Activated CD4-positive, alpha-beta T cell treated with anti-CD3 and anti-CD28 coated beads for 36 hours (primary cell): Measurements from ENCODE around the gene SIX1. TPM values are rescaled to one million over a fixed set of nuclear protein-coding genes. Genes with fewer than 3 reads are reported as not detected.

Source experiments
- ATAC-seq: fragments of 200-7000 bp; cut with Tn5 transposase; one replicate; pipeline ENCODE4 v1.10.0; 2021; ENCODE audit warnings: mild to moderate bottlenecking, moderate library complexity
- CTCF ChIA-PET: fragments of 350-600 bp; sonication (Branson Sonifier 250); formaldehyde crosslinking; loops from one replicate; lab custom pipeline; 2021; ENCODE audit warnings: antibody characterized with exemption; lab: Charles Lee
- POLR2A ChIA-PET: fragments of 350-600 bp; sonication (Branson Sonifier 250); formaldehyde crosslinking; loops from one replicate; lab custom pipeline; 2021; ENCODE audit warnings: antibody characterized with exemption, inconsistent platforms; lab: Charles Lee
- DNase-seq: peaks from one replicate; pipeline ENCODE4 v3.0.0-alpha.2; 2020
- H3K27ac Mint-ChIP-seq: one replicate; pipeline ENCODE4 v1.8.0; 2021; ENCODE audit warnings: mixed read lengths
- H3K27me3 Mint-ChIP-seq: one replicate; pipeline ENCODE4 v1.8.0; 2021; ENCODE audit warnings: mixed read lengths
- H3K36me3 Mint-ChIP-seq: one replicate; pipeline ENCODE4 v1.8.0; 2021; ENCODE audit warnings: low read depth, mixed read lengths
- H3K4me1 Mint-ChIP-seq: one replicate; pipeline ENCODE4 v1.8.0; 2021; ENCODE audit warnings: mixed read lengths
- H3K4me3 Mint-ChIP-seq: one replicate; pipeline ENCODE4 v1.8.0; 2021; ENCODE audit warnings: mild to moderate bottlenecking, moderate library complexity, mixed read lengths
- H3K9me3 Mint-ChIP-seq: one replicate; pipeline ENCODE4 v1.8.0; 2021; ENCODE audit warnings: low read depth, mixed read lengths
- intact Hi-C, 2 experiments: fragments of 100-400 bp; cut with DNase I in 1 of 2; cut with micrococcal nuclease in 1 of 2; formaldehyde crosslinking; loops; one replicate each; pipeline versions ENCODE4 v1.14.2 to v1.15.1; 2022 to 2024; cut with DNase I, micrococcal nuclease
- total RNA-seq, 2 experiments: library from RNA; stranded (reverse); gene quantifications; one replicate each; pipeline ENCODE4 v1.2.3, GENCODE V29; 2021

The SIX1 gene
- total RNA-seq, 2 experiments from 2014 or later: not detected

GRCh38 chr14:60668431-60669112 lies 19.3 kb upstream of the SIX1 start:
- intact Hi-C loops: no loop called here

GRCh38 chr14:60665177-60665550 lies 15.9 kb upstream of the SIX1 start:
- ChIA-PET CTCF (interaction anchor here (0.7 kb wide), 1 partner anchor 27 kb away, joined by 3 read pairs; no protein-coding TSS in a partner anchor), POLR2A (no interaction called here)
- DNase-seq (no peak), ATAC-seq (no peak)
- intact Hi-C loops: no loop called here
- no peak overlapping the region for H3K4me3 Mint-ChIP-seq
- no peak overlapping the region for H3K27ac Mint-ChIP-seq
- H3K36me3 Mint-ChIP-seq: no peaks in the 10 kb centered on the region
- no peaks in the 10 kb centered on the region for H3K9me3 Mint-ChIP-seq
- no peaks in the 10 kb centered on the region for H3K4me1 Mint-ChIP-seq
- H3K27me3 Mint-ChIP-seq: peaks cover 37% of the 10 kb centered on the region

More at GRCh38 chr14:60668431-60669112, 19.3 kb upstream of the SIX1 start:
- ChIA-PET POLR2A (no interaction called here), CTCF (no interaction called here)
- Mint-ChIP-seq H3K27ac (no peak overlapping the region), H3K4me1 (no peaks in the 10 kb centered on the region), H3K4me3 (no peak overlapping the region), H3K27me3 (peaks cover 24% of the 10 kb centered on the region), H3K36me3 (no peaks in the 10 kb centered on the region), H3K9me3 (no peaks in the 10 kb centered on the region)
- no peak for ATAC-seq
- DNase-seq: no peak

- intact Hi-C loops: no loop called here
- ATAC-seq (no peak), DNase-seq (no peak)
- Mint-ChIP-seq H3K27ac (no peak overlapping the region), H3K4me1 (peaks cover 3% of the 10 kb centered on the region), H3K27me3 (peaks cover 53% of the 10 kb centered on the region), H3K36me3 (no peaks in the 10 kb centered on the region), H3K9me3 (no peaks in the 10 kb centered on the region), H3K4me3 (no peak overlapping the region)
- ChIA-PET POLR2A (no interaction called here), CTCF (interaction anchor here (0.6 kb wide), 1 partner anchor 110 kb away, joined by 3 read pairs; no protein-coding TSS in a partner anchor)
Measured at GRCh38 chr14:60662982-60663381, 13.7 kb upstream of the SIX1 start.

- ChIA-PET CTCF (no interaction called here), POLR2A (no interaction called here)
- H3K4me3 Mint-ChIP-seq: no peak overlapping the region
- no peaks in the 10 kb centered on the region for H3K36me3 Mint-ChIP-seq
- no peak for DNase-seq
- ATAC-seq: no peak
- intact Hi-C loops: no loop called here
- H3K27me3 Mint-ChIP-seq: peaks cover 59% of the 10 kb centered on the region
- H3K9me3 Mint-ChIP-seq: no peaks in the 10 kb centered on the region
- H3K4me1 Mint-ChIP-seq: peaks cover 8% of the 10 kb centered on the region
- no peak overlapping the region for H3K27ac Mint-ChIP-seq
Measured at GRCh38 chr14:60661721-60662120, 12.4 kb upstream of the SIX1 start.

DNA sequence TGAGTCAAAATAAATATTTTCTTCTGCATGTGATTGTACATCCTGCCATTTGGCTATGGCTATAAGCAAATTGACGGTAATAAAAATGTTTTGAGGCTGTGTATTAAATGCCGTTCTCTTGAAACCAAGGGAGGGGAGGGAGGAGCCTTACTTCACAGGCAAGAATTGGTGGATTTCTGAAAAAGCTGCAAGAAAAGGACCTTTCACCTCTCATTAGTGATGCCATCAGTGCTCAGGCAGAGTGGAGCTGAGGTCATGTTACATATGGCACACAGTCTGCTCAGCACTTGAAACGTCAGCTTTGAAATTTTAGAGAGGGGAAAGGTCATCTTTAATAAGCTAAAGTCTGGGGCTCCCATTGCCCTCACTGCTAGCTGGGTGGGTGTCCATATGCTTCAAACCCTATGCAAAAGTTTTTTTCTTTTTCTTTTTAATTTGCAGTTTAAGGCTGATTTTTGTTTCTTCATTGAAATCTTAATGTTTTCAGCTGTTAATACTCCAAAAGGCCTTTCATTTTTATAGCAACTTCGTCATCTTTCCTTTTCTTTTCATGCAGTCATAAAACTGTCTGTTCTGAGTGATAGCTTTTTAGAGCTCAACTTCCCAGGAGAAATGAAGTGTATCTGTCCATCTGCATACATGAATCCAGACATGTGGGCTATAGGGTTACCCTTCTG lies 9.8 kb upstream of the SIX1 start:
- CTCF ChIA-PET: interaction anchor here (0.6 kb wide), 1 partner anchor 17 kb away, joined by 3 read pairs; no protein-coding TSS in a partner anchor
- H3K4me1 Mint-ChIP-seq: peaks cover 20% of the 10 kb centered on the region
- H3K27ac Mint-ChIP-seq: no peak overlapping the region
- intact Hi-C loops: loop anchor here (5.0 to 10.0 kb wide), 2 partner anchors 63 to 366 kb away; partner anchors contain the start of gene SIX4 (in 1 of the 2)
- H3K36me3 Mint-ChIP-seq: no peaks in the 10 kb centered on the region
- ATAC-seq: no peak
- no peak overlapping the region for H3K4me3 Mint-ChIP-seq
- DNase-seq: no peak
- H3K27me3 Mint-ChIP-seq: peaks cover 75% of the 10 kb centered on the region
- POLR2A ChIA-PET: no interaction called here
- H3K9me3 Mint-ChIP-seq: no peaks in the 10 kb centered on the region

DNA sequence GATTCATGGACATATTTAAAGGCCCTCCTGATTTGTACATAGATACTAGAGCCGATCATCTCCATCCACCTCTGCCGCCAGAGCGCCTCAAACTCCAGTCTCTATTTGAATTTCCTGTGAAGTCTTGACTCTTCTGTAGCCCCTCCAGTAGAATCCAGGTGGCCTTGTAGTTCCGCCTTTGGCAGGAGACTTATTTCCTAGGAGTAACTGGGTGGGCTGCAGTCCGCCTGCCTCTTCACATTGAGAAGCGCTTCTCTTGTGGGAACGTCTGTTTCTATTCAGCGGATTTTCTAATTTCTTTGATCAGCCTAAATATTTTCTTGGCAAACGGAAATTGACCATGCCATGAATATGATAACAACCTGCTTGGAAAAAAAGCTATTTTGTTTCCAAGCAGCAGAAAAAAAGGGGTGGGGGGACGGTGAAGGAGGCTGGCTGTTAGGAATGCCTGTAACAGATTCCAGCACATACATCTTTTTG lies 9.0 kb upstream of the SIX1 start:
- POLR2A ChIA-PET: no interaction called here
- intact Hi-C loops: loop anchor here (5.0 to 10.0 kb wide), 2 partner anchors 64 to 367 kb away; partner anchors contain the start of gene SIX4 (in 1 of the 2)

GRCh38 chr14:60657456-60658210 lies 8.4 kb upstream of the SIX1 start:
- peaks cover 75% of the 10 kb centered on the region for H3K27me3 Mint-ChIP-seq
- ChIA-PET POLR2A (no interaction called here), CTCF (no interaction called here)
- H3K4me1 Mint-ChIP-seq: peaks cover 31% of the 10 kb centered on the region
- H3K27ac Mint-ChIP-seq: no peak overlapping the region
- ATAC-seq: no peak
- H3K4me3 Mint-ChIP-seq: peak overlapping the region; percentile 71
- H3K36me3 Mint-ChIP-seq: no peaks in the 10 kb centered on the region
- H3K9me3 Mint-ChIP-seq: no peaks in the 10 kb centered on the region
- intact Hi-C loops: loop anchor here (2.0 to 10.0 kb wide), 4 partner anchors 17 to 367 kb away; partner anchors contain the start of gene SIX4 (in 1 of the 2)
- DNase-seq: no peak

More for the DNA sequence above, 9.0 kb upstream of the SIX1 start:
- Mint-ChIP-seq H3K4me3 (peak overlapping the region; percentile 71), H3K36me3 (no peaks in the 10 kb centered on the region), H3K27ac (no peak overlapping the region), H3K27me3 (peaks cover 77% of the 10 kb centered on the region), H3K4me1 (peaks cover 26% of the 10 kb centered on the region), H3K9me3 (no peaks in the 10 kb centered on the region)
- ATAC-seq (no peak), DNase-seq (no peak)
- CTCF ChIA-PET: no interaction called here

DNA sequence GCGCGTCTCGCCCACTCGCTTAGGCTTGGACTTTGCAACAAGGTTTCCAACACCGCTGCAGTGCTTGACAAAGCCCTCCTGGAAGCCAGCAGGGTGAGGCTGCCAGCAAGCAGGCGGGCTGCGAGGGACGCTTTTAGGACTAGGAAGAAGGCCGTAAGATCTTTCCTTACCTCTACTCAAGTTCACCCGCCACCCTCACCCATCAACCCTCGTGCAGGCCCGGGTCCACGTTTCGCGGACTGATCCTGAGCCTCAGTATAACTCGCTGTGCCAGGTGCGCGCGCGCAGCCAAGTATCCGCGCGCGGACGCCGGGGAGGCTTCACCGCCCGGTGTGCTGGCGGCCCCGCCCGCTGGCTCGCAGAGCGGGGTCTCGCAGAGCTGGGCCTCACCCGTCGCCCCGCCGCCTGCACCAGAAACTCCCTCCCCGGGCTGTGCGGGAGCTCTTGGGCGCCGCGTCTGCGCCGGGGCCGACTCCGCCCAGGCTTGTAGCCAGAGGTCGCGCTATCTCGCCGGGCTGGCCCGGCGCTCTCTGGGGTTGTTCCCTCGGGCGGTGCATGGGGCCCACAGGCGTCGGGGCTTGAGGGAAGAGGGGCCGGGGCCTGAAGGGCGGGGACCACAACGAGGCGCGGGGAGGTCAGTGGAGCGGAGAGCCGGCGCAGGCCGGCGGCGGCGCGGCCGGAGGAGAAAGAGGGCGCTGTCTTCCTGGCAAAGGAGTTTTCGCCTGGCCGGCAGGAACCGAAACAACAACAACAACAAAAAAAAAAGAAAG lies 7.6 kb upstream of the SIX1 start:
- intact Hi-C loops: loop anchor here (2.0 to 10.0 kb wide), 4 partner anchors 16 to 368 kb away; partner anchors contain the start of gene SIX4 (in 1 of the 2)
- ChIA-PET POLR2A (no interaction called here), CTCF (interaction anchor here (0.8 to 1.2 kb wide), 4 partner anchors 20 to 199 kb away, joined by 3 to 4 read pairs (median 3); no protein-coding TSS in a partner anchor)
- ATAC-seq: peak; percentile 66
- DNase-seq: peak; percentile 55
- Mint-ChIP-seq H3K9me3 (no peaks in the 10 kb centered on the region), H3K36me3 (no peaks in the 10 kb centered on the region), H3K27me3 (peaks cover 79% of the 10 kb centered on the region), H3K4me3 (peak overlapping the region; percentile 71), H3K4me1 (peaks cover 37% of the 10 kb centered on the region), H3K27ac (no peak overlapping the region)

DNA sequence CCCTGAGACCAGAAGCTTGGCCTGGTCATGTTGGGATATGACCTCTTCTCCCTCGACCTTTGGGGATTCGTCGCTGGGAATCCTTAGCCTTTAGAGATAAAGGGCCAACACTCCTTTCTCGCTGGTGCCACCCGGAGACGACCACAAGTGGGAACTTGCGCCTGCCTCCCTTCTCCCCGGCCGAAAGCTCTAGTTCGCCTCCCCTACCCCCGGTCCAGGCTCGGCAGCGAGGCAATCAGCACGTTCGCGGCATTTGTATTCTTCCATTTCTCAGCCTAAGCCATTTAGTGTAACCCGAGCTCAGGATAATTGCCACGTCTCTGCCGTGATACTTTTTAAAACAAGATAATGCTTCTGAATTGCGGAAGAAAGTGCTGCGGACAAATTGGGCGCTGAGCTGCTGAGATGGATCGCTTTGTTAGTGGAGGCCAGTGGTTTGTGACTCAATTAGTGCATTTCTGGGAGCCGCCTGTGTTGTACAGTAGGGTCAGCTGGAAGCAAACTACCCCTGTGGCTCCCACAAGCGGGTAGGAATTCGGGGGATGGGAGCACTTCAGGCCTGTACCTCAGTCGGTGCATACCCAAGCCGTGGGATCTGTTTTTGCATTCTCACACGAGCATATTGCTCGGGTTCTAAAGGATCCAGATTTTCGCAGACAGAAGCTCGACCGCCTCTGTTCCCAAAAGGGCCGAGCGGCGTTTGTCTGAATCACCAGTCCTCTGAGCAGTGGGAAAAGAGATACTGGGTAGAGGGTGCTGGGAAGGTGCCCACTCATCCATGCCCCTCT lies 6.8 kb upstream of the SIX1 start:
- Mint-ChIP-seq H3K9me3 (no peaks in the 10 kb centered on the region), H3K4me1 (peaks cover 42% of the 10 kb centered on the region), H3K27ac (no peak overlapping the region), H3K27me3 (peaks cover 84% of the 10 kb centered on the region), H3K36me3 (no peaks in the 10 kb centered on the region), H3K4me3 (peak overlapping the region; percentile 71)
- peak; percentile 30 for DNase-seq
- no peak for ATAC-seq
- intact Hi-C loops: loop anchor here (2.0 to 10.0 kb wide), 4 partner anchors 15 to 369 kb away; partner anchors contain the start of gene SIX4 (in 1 of the 2)
- POLR2A ChIA-PET: no interaction called here
- CTCF ChIA-PET: interaction anchor here (0.7 to 1.2 kb wide), 7 partner anchors 20 to 324 kb away, joined by 3 to 4 read pairs (median 3); partner anchors contain the start of gene TRMT5
